ENCODE measurements around the gene MAPK10.

- TF ChIP-seq, protein P1, sequence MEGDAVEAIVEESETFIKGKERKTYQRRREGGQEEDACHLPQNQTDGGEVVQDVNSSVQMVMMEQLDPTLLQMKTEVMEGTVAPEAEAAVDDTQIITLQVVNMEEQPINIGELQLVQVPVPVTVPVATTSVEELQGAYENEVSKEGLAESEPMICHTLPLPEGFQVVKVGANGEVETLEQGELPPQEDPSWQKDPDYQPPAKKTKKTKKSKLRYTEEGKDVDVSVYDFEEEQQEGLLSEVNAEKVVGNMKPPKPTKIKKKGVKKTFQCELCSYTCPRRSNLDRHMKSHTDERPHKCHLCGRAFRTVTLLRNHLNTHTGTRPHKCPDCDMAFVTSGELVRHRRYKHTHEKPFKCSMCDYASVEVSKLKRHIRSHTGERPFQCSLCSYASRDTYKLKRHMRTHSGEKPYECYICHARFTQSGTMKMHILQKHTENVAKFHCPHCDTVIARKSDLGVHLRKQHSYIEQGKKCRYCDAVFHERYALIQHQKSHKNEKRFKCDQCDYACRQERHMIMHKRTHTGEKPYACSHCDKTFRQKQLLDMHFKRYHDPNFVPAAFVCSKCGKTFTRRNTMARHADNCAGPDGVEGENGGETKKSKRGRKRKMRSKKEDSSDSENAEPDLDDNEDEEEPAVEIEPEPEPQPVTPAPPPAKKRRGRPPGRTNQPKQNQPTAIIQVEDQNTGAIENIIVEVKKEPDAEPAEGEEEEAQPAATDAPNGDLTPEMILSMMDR (conservative IDR thresholded peaks at IDR 0.05; ENCODE audit: low read length), result no peak
- TF ChIP-seq EZH2phosphoT487 (IDR thresholded peaks at IDR 0.05; ENCODE audit: borderline replicate concordance, low read depth, low read length), result no peak
These were observed 393.5 kb downstream of the MAPK10 start for GRCh38 chr4:85966373-85966772.
